ENCODE results near the gene GPER1. TPM values are rescaled to one million over a fixed set of nuclear protein-coding genes. Genes with fewer than 3 reads are reported as not detected.
"Not testable (repeated sequence)": the region's sequence is repeated elsewhere in the genome, so short reads cannot be mapped to it uniquely, and the experiment has no call there.

GPER1 gene
- total RNA-seq, 1 experiment from 2014 or later: 0.84 TPM

GRCh38 chr7:1103009-1103788 is 15.3 kb downstream of the GPER1 start:
- DNase-seq (ENCODE audit: low read depth): no peak

GRCh38 chr7:1103789-1104515 is 16.0 kb downstream of the GPER1 start:
- no peak for DNase-seq (ENCODE audit: low read depth)

GRCh38 chr7:1104516-1105179 is 16.7 kb downstream of the GPER1 start:
- DNase-seq (ENCODE audit: low read depth): no peak

- DNase-seq (ENCODE audit: low read depth): no peak
These were observed 17.3 kb downstream of the GPER1 start for GRCh38 chr7:1105189-1105588.

- DNase-seq (ENCODE audit: low read depth): no peak
These were observed 18.3 kb downstream of the GPER1 start for GRCh38 chr7:1106063-1106792.

- no peak for DNase-seq (ENCODE audit: low read depth)
These were observed 19.0 kb downstream of the GPER1 start for GRCh38 chr7:1106793-1107421.

- DNase-seq (ENCODE audit: low read depth): no peak
These were observed 20.5 kb downstream of the GPER1 start for GRCh38 chr7:1108264-1108920.

- DNase-seq (ENCODE audit: low read depth): no peak
These were observed 21.8 kb downstream of the GPER1 start for GRCh38 chr7:1109581-1110310.

GRCh38 chr7:1110358-1110757 is 22.4 kb downstream of the GPER1 start:
- no peak for DNase-seq (ENCODE audit: low read depth)

GRCh38 chr7:1111156-1111555 is 23.2 kb downstream of the GPER1 start:
- no peak for DNase-seq (ENCODE audit: low read depth)

GRCh38 chr7:1112109-1112508 is 24.2 kb downstream of the GPER1 start:
- DNase-seq (ENCODE audit: low read depth): no peak

- no peak for DNase-seq (ENCODE audit: low read depth)
These were observed 25.0 kb downstream of the GPER1 start for GRCh38 chr7:1112625-1113547.

GRCh38 chr7:1113548-1113885 is 25.6 kb downstream of the GPER1 start:
- DNase-seq (ENCODE audit: low read depth): no peak

GRCh38 chr7:1114088-1114487 is 26.2 kb downstream of the GPER1 start:
- no peak for DNase-seq (ENCODE audit: low read depth)

- DNase-seq (ENCODE audit: low read depth): no peak
These were observed 26.6 kb downstream of the GPER1 start for GRCh38 chr7:1114505-1114904.

GRCh38 chr7:1115171-1116045 is 27.5 kb downstream of the GPER1 start:
- not testable (repeated sequence) for DNase-seq (ENCODE audit: low read depth)

- DNase-seq (ENCODE audit: low read depth): not testable (repeated sequence)
These were observed 28.6 kb downstream of the GPER1 start for GRCh38 chr7:1116383-1117008.

Measured in RPMI7951 (cell line).